WTC11 (cell line): Measurements from ENCODE around the gene CST5.

ENCODE experiments used
- CREB1 ChIP-seq: sonication (generic); formaldehyde crosslinking; IDR thresholded peaks from 2 replicates; pipeline ENCODE4 v1.8.0; 2023; ENCODE audit warnings: mild to moderate bottlenecking, missing genetic modification reagents
- CTCF ChIP-seq: fragments of 200-600 bp; IDR thresholded peaks from 2 replicates; pipeline ENCODE4 v1.8.0; 2022; ENCODE audit warnings: antibody characterized with exemption
- ESRRA ChIP-seq: sonication (generic); formaldehyde crosslinking; IDR thresholded peaks from 2 replicates; pipeline ENCODE4 v1.8.1; 2022; ENCODE audit warnings: mild to moderate bottlenecking, missing genetic modification reagents, borderline replicate concordance
- FOXP1 ChIP-seq: sonication (generic); formaldehyde crosslinking; IDR thresholded peaks from 2 replicates; pipeline ENCODE4 v1.8.0; 2022; ENCODE audit warnings: missing genetic modification reagents, mild to moderate bottlenecking, moderate library complexity, borderline replicate concordance
- GRHL2 ChIP-seq: fragments of 250-450 bp; sonication (Bioruptor Pico); IDR thresholded peaks from 2 replicates; pipeline ENCODE4 v1.8.0; 2022; ENCODE audit warnings: mild to moderate bottlenecking, moderate library complexity; ENCODE audit not compliant: insufficient replicate concordance, severe bottlenecking
- MYBL2 ChIP-seq: sonication (generic); formaldehyde crosslinking; IDR thresholded peaks from 2 replicates; pipeline ENCODE4 v1.8.1; 2023; ENCODE audit warnings: mild to moderate bottlenecking, moderate library complexity, missing genetic modification reagents
- USF2 ChIP-seq: sonication (generic); formaldehyde crosslinking; IDR thresholded peaks from 2 replicates; pipeline ENCODE4 v1.8.1; 2023; ENCODE audit warnings: mild to moderate bottlenecking, missing genetic modification reagents, moderate library complexity
- ZNF138 ChIP-seq: sonication (generic); formaldehyde crosslinking; conservative IDR thresholded peaks from 2 replicates; pipeline ENCODE4 v1.8.1; 2022; ENCODE audit warnings: mild to moderate bottlenecking, moderate library complexity, missing genetic modification reagents
- ZNF512 ChIP-seq: sonication (generic); formaldehyde crosslinking; IDR thresholded peaks from 2 replicates; pipeline ENCODE4 v1.8.1; 2022; ENCODE audit warnings: missing genetic modification reagents, borderline replicate concordance

- no peak for TF ChIP-seq USF2
- TF ChIP-seq ESRRA (CRISPR knock-in tag), result no peak
- no peak for TF ChIP-seq GRHL2 (CRISPR knock-in tag)
- no peak for TF ChIP-seq CREB1 (CRISPR knock-in tag)
- TF ChIP-seq MYBL2 (CRISPR knock-in tag), result no peak
- TF ChIP-seq ZNF138 (CRISPR knock-in tag), result no peak
- no peak for TF ChIP-seq FOXP1
- TF ChIP-seq CTCF, result no peak
- TF ChIP-seq ZNF512 (CRISPR knock-in tag), result no peak
These were observed 5.2 kb upstream of the CST5 start for GRCh38 chr20:23884771-23885162.
